Neural progenitor cell (in vitro differentiated cells): ENCODE data around the gene ANKRD13D.

Experiments
- CTCF ChIP-seq: fragments of 200-600 bp; sonication (generic); IDR thresholded peaks from 2 replicates; pipeline ENCODE4 v1.5.1; 2017; ENCODE audit warnings: antibody characterized with exemption, mild to moderate bottlenecking
- EZH2 ChIP-seq: fragments of 200-600 bp; sonication (generic); IDR thresholded peaks from 2 replicates; pipeline ENCODE4 v1.6.1; 2017; ENCODE audit warnings: antibody characterized with exemption, mild to moderate bottlenecking, moderate library complexity
- EZH2phosphoT487 ChIP-seq: fragments of 200-600 bp; sonication (generic); IDR thresholded peaks from 2 replicates; pipeline ENCODE4 v1.6.1; 2017; ENCODE audit warnings: antibody characterized with exemption

- TF ChIP-seq EZH2 (no peak), EZH2phosphoT487 (no peak), CTCF (no peak)
These were observed 21.7 kb upstream of the ANKRD13D start for GRCh38 chr11:67267188-67268080.
